HEK293 (cell line): ENCODE results near the gene WFDC10A.
"Not testable (repeated sequence)": the region's sequence is repeated elsewhere in the genome, so short reads cannot be mapped to it uniquely, and the experiment has no call there.

Experiments
- CTCF ChIA-PET: fragments of 350-600 bp; formaldehyde crosslinking; extraction: SDS; loops from one replicate; lab custom pipeline; 2021; ENCODE audit warnings: antibody characterized with exemption; lab: Yijun Ruan, JAX
- POLR2A ChIA-PET: fragments of 300-600 bp; formaldehyde crosslinking; extraction: SDS; loops from one replicate; lab custom pipeline; 2020; ENCODE audit warnings: antibody characterized with exemption, inconsistent platforms; lab: Yijun Ruan, JAX
- H3K27ac ChIP-seq: fragments of 200-500 bp; sonication (Bioruptor generic); 2 replicates; pipeline ENCODE4 v1.5.1; 2014; ENCODE audit warnings: low read depth, low read length, control low read depth, inconsistent platforms; ENCODE audit errors: extremely low read depth
- H3K36me3 ChIP-seq, 2 experiments: fragments of 200-500 bp in 1 of 2; sonication (Bioruptor generic) in 1 of 2; 1 replicate in 1 of 2; 2 replicates in 1 of 2; pipeline ENCODE4 v1.5.1; 2014 to 2017; ENCODE audit warnings: inconsistent platforms in 2 of 2, low read length in 2 of 2; ENCODE audit not compliant: control insufficient read depth in 2 of 2, insufficient read depth in 1 of 2
- H3K4me1 ChIP-seq: fragments of 200-500 bp; sonication (Bioruptor generic); 2 replicates; pipeline ENCODE4 v1.5.1; 2014; ENCODE audit warnings: mild to moderate bottlenecking, low read length, inconsistent platforms; ENCODE audit not compliant: control insufficient read depth, insufficient read depth
- H3K4me3 ChIP-seq: 2 replicates; pipeline ENCODE4 v1.5.1; 2011; ENCODE audit warnings: low read depth, mild to moderate bottlenecking, control low read depth, low read length, moderate library complexity
- H3K9me3 ChIP-seq: fragments of 200-500 bp; sonication (Bioruptor generic); 2 replicates; pipeline ENCODE4 v1.5.1; 2014; ENCODE audit warnings: low read depth, low read length, inconsistent platforms; ENCODE audit not compliant: control insufficient read depth, insufficient read depth
- GLIS1 ChIP-seq: fragments of 450-650 bp; formaldehyde crosslinking; IDR thresholded peaks from 2 replicates; pipeline ENCODE4 v1.5.1; 2016; ENCODE audit warnings: missing biosample characterization, missing genetic modification characterization
- HIC1 ChIP-seq: fragments of 450-650 bp; formaldehyde crosslinking; IDR thresholded peaks from 2 replicates; pipeline ENCODE4 v1.5.1; 2016; ENCODE audit warnings: missing biosample characterization, missing genetic modification characterization
- MZF1 ChIP-seq: fragments of 450-650 bp; formaldehyde crosslinking; IDR thresholded peaks from 2 replicates; pipeline ENCODE4 v1.5.1; 2017; ENCODE audit warnings: missing biosample characterization, missing genetic modification characterization, borderline replicate concordance
- PATZ1 ChIP-seq: fragments of 450-650 bp; formaldehyde crosslinking; IDR thresholded peaks from 2 replicates; pipeline ENCODE4 v1.5.1; 2016; ENCODE audit warnings: missing biosample characterization, missing genetic modification characterization
- PRDM1 ChIP-seq: fragments of 450-650 bp; formaldehyde crosslinking; IDR thresholded peaks from 2 replicates; pipeline ENCODE4; 2016; ENCODE audit warnings: missing biosample characterization, missing genetic modification characterization
- PRDM10 ChIP-seq: fragments of 450-650 bp; formaldehyde crosslinking; IDR thresholded peaks from 2 replicates; pipeline ENCODE4 v1.5.1; 2016; ENCODE audit warnings: missing biosample characterization, missing genetic modification characterization
- SP3 ChIP-seq: fragments of 450-650 bp; formaldehyde crosslinking; IDR thresholded peaks from 2 replicates; pipeline ENCODE4 v1.5.1; 2016; ENCODE audit warnings: missing biosample characterization, missing genetic modification characterization
- ZNF169 ChIP-seq: fragments of 450-650 bp; formaldehyde crosslinking; IDR thresholded peaks from 2 replicates; pipeline ENCODE4 v1.5.1; 2016; ENCODE audit warnings: missing biosample characterization, missing genetic modification characterization
- ZNF529 ChIP-seq: fragments of 450-650 bp; formaldehyde crosslinking; IDR thresholded peaks from 2 replicates; pipeline ENCODE4 v1.5.1; 2017; ENCODE audit warnings: missing genetic modification characterization, missing biosample characterization; ENCODE audit not compliant: insufficient replicate concordance
- ZNF571 ChIP-seq: fragments of 450-650 bp; formaldehyde crosslinking; IDR thresholded peaks from 2 replicates; pipeline ENCODE4 v1.5.0; 2017; ENCODE audit warnings: missing biosample characterization, missing genetic modification characterization

WFDC10A gene

GRCh38 chr20:45584294-45584693, 45.2 kb upstream of the WFDC10A start:
- POLR2A ChIA-PET, H3K4me1 ChIP-seq, H3K36me3 ChIP-seq, H3K27ac ChIP-seq, H3K4me3 ChIP-seq, H3K9me3 ChIP-seq: not testable (repeated sequence)
- CTCF ChIA-PET = interaction anchor here (0.7 to 2.3 kb wide), 3 partner anchors 8 to 186 kb away, joined by 3 to 9 read pairs (median 4); no protein-coding TSS in a partner anchor

- H3K4me1 ChIP-seq, H3K4me3 ChIP-seq, H3K36me3 ChIP-seq, POLR2A ChIA-PET, H3K27ac ChIP-seq, H3K9me3 ChIP-seq: not testable (repeated sequence)
- CTCF ChIA-PET = interaction anchor here (0.6 to 1.2 kb wide), 3 partner anchors 68 to 185 kb away, joined by 3 to 4 read pairs (median 4); no protein-coding TSS in a partner anchor
Measured at GRCh38 chr20:45585986-45586385, 43.6 kb upstream of the WFDC10A start.

GRCh38 chr20:45588800-45589199, 40.7 kb upstream of the WFDC10A start:
- Histone ChIP-seq H3K4me3 (no peak overlapping the region), H3K9me3 (no peaks in the 10 kb centered on the region), H3K27ac (no peak overlapping the region), H3K4me1 (no peaks in the 10 kb centered on the region), H3K36me3 (no peaks in the 10 kb centered on the region)
- TF ChIP-seq PATZ1 (tag by site-specific recombination) (no peak), PRDM10 (tag by site-specific recombination) (no peak), MZF1 (no peak), PRDM1 (0 out of 2 replicates have a peak, but pooled peaks have one; percentile 18), ZNF169 (tag by site-specific recombination) (no peak), HIC1 (tag by site-specific recombination) (no peak), SP3 (tag by site-specific recombination) (no peak)
- ChIA-PET CTCF (interaction anchor here (2.1 kb wide), 1 partner anchor 182 kb away, joined by 11 read pairs; no protein-coding TSS in a partner anchor), POLR2A (no interaction called here)

GRCh38 chr20:45589725-45590124, 39.8 kb upstream of the WFDC10A start:
- H3K27ac ChIP-seq = no peak overlapping the region
- POLR2A ChIA-PET = no interaction called here
- CTCF ChIA-PET = interaction anchor here (0.6 to 2.1 kb wide), 3 partner anchors 182 to 289 kb away, joined by 3 to 11 read pairs (median 4); no protein-coding TSS in a partner anchor
- no peaks in the 10 kb centered on the region for H3K4me1 ChIP-seq
- H3K4me3 ChIP-seq = no peak overlapping the region
- no peak for TF ChIP-seq ZNF571 (tag by site-specific recombination)
- TF ChIP-seq GLIS1 (tag by site-specific recombination) = peak; percentile 73
- TF ChIP-seq ZNF529 (tag by site-specific recombination) = no peak
- TF ChIP-seq, all 188 proteins: peak for 1
- Histone ChIP-seq H3K36me3 (no peaks in the 10 kb centered on the region), H3K9me3 (no peaks in the 10 kb centered on the region)
